ENCODE results near the gene LIMS1.

GRCh38 chr2:108580050-108580449 lies 45.8 kb downstream of the LIMS1 start:
- no peak for TF ChIP-seq CTCF (tag by site-specific recombination; IDR thresholded peaks at IDR 0.05)
- no peak for TF ChIP-seq HOXA7 (CRISPR knock-in tag; IDR thresholded peaks at IDR 0.05; ENCODE audit: borderline replicate concordance)
- TF ChIP-seq, protein P1, sequence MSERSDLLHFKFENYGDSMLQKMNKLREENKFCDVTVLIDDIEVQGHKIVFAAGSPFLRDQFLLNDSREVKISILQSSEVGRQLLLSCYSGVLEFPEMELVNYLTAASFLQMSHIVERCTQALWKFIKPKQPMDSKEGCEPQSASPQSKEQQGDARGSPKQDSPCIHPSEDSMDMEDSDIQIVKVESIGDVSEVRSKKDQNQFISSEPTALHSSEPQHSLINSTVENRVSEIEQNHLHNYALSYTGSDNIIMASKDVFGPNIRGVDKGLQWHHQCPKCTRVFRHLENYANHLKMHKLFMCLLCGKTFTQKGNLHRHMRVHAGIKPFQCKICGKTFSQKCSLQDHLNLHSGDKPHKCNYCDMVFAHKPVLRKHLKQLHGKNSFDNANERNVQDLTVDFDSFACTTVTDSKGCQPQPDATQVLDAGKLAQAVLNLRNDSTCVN (tag by site-specific recombination; optimal IDR thresholded peaks at IDR 0.05), result no peak
- no peak for TF ChIP-seq ZNF155 (tag by site-specific recombination; IDR thresholded peaks at IDR 0.05)
- no peak for TF ChIP-seq ZNF266 (tag by site-specific recombination; IDR thresholded peaks at IDR 0.05; ENCODE audit: low read depth)
- no peak for TF ChIP-seq ZNF350 (tag by site-specific recombination; IDR thresholded peaks at IDR 0.05)
- TF ChIP-seq, protein P2, sequence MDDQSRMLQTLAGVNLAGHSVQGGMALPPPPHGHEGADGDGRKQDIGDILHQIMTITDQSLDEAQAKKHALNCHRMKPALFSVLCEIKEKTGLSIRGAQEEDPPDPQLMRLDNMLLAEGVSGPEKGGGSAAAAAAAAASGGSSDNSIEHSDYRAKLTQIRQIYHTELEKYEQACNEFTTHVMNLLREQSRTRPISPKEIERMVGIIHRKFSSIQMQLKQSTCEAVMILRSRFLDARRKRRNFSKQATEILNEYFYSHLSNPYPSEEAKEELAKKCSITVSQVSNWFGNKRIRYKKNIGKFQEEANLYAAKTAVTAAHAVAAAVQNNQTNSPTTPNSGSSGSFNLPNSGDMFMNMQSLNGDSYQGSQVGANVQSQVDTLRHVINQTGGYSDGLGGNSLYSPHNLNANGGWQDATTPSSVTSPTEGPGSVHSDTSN (CRISPR knock-in tag; IDR thresholded peaks at IDR 0.05), result no peak
- TF ChIP-seq ZNF341 (tag by site-specific recombination; IDR thresholded peaks at IDR 0.05; ENCODE audit: low read depth), result no peak
- no peak for TF ChIP-seq ZNF404 (tag by site-specific recombination; IDR thresholded peaks at IDR 0.05)
- TF ChIP-seq SP2 (tag by site-specific recombination; IDR thresholded peaks at IDR 0.05), result no peak
- no peak for TF ChIP-seq ZNF514 (tag by site-specific recombination; IDR thresholded peaks at IDR 0.05)
- no peak for TF ChIP-seq AEBP2 (tag by site-specific recombination; IDR thresholded peaks at IDR 0.05; ENCODE audit: borderline replicate concordance)
- no peak for TF ChIP-seq ZNF324 (tag by site-specific recombination; IDR thresholded peaks at IDR 0.05)
- no peak for TF ChIP-seq ZNF510 (tag by site-specific recombination; IDR thresholded peaks at IDR 0.05; ENCODE audit: insufficient replicate concordance)
